Upper lobe of right lung (tissue), 1 donor: ENCODE results near the gene GALNTL6. TPM values are rescaled to one million over a fixed set of nuclear protein-coding genes. Genes with fewer than 3 reads are reported as not detected.
A peak's percentile ranks its signal among the peaks of the same experiment; 100 is the strongest.

ENCODE experiments used
- ATAC-seq: fragments of 200-7000 bp; cut with Tn5 transposase; one replicate; pipeline ENCODE4 v1.9.1; 2020; ENCODE audit warnings: mild to moderate bottlenecking, moderate library complexity
- DNase-seq: peaks from one replicate; pipeline ENCODE4 v3.0.0-alpha.2; 2020
- H3K27ac ChIP-seq: fragments of 200-600 bp; one replicate; pipeline ENCODE4 v1.8.0; 2022
- H3K27me3 ChIP-seq: fragments of 200-600 bp; one replicate; pipeline ENCODE4 v1.8.0; 2022; ENCODE audit warnings: mild to moderate bottlenecking
- H3K36me3 ChIP-seq: fragments of 200-600 bp; one replicate; pipeline ENCODE4 v1.8.0; 2022
- H3K4me1 ChIP-seq: fragments of 200-600 bp; one replicate; pipeline ENCODE4 v1.8.0; 2022
- H3K4me3 ChIP-seq: fragments of 200-600 bp; one replicate; pipeline ENCODE4 v1.8.0; 2022; ENCODE audit warnings: mild to moderate bottlenecking
- H3K9me3 ChIP-seq: fragments of 200-600 bp; one replicate; pipeline ENCODE4 v1.8.0; 2022
- CTCF ChIP-seq: fragments of 200-600 bp; IDR thresholded peaks from one replicate; pipeline ENCODE4 v1.8.0; 2022; ENCODE audit warnings: antibody characterized with exemption
- intact Hi-C: fragments of 100-400 bp; cut with DNase I; formaldehyde crosslinking; loops from one replicate; pipeline ENCODE4 v1.11.0; 2022
- total RNA-seq: library from RNA; stranded (reverse); fragmentation: NEBNext Ultra II Directional; extraction: Animal tissue kit (Norgen Biotek cat#: 25700); gene quantifications from one replicate; pipeline ENCODE4 v1.2.1, GENCODE V29; 2021
- donor health status: DM: no; HTN: yes; CAD: no; lungs with severe emphysema.

The GALNTL6 gene
- total RNA-seq, 1 donor from 2014 or later: 0.20 TPM

- H3K9me3 ChIP-seq: no peaks in the 10 kb centered on the region
- ATAC-seq: no peak
- intact Hi-C loops: no loop called here
- peak overlapping the region; percentile 24 for H3K27ac ChIP-seq
- no peaks in the 10 kb centered on the region for H3K36me3 ChIP-seq
- TF ChIP-seq CTCF: no peak
- no peaks in the 10 kb centered on the region for H3K4me1 ChIP-seq
- no peaks in the 10 kb centered on the region for H3K27me3 ChIP-seq
- no peak overlapping the region for H3K4me3 ChIP-seq
- DNase-seq: no peak
Observed at GRCh38 chr4:172979332-172979731, 1166.1 kb downstream of the GALNTL6 start.

- H3K9me3 ChIP-seq: no peaks in the 10 kb centered on the region
- TF ChIP-seq CTCF: no peak
- H3K27ac ChIP-seq: no peak overlapping the region
- intact Hi-C loops: no loop called here
- H3K36me3 ChIP-seq: no peaks in the 10 kb centered on the region
- ATAC-seq: no peak
- no peak overlapping the region for H3K4me3 ChIP-seq
- no peaks in the 10 kb centered on the region for H3K4me1 ChIP-seq
- H3K27me3 ChIP-seq: no peaks in the 10 kb centered on the region
- no peak for DNase-seq
Observed at GRCh38 chr4:172980219-172980618, 1167.0 kb downstream of the GALNTL6 start.

- no peak for TF ChIP-seq CTCF
- intact Hi-C loops: no loop called here
- H3K4me3 ChIP-seq: no peak overlapping the region
- H3K27ac ChIP-seq: no peak overlapping the region
- no peaks in the 10 kb centered on the region for H3K4me1 ChIP-seq
- ATAC-seq: no peak
- no peak for DNase-seq
- no peaks in the 10 kb centered on the region for H3K36me3 ChIP-seq
- no peaks in the 10 kb centered on the region for H3K9me3 ChIP-seq
- no peaks in the 10 kb centered on the region for H3K27me3 ChIP-seq
Observed at GRCh38 chr4:172982151-172982590, 1169.0 kb downstream of the GALNTL6 start.

- no peak overlapping the region for H3K27ac ChIP-seq
- no peak for ATAC-seq
- no peak for TF ChIP-seq CTCF
Observed at GRCh38 chr4:172983014-172983413, 1169.8 kb downstream of the GALNTL6 start.

GRCh38 chr4:172983631-172984030, 1170.4 kb downstream of the GALNTL6 start:
- H3K9me3 ChIP-seq: no peaks in the 10 kb centered on the region
- H3K27ac ChIP-seq: no peak overlapping the region
- H3K4me3 ChIP-seq: no peak overlapping the region
- ATAC-seq: no peak
- no peak for TF ChIP-seq CTCF
- H3K4me1 ChIP-seq: no peaks in the 10 kb centered on the region
- intact Hi-C loops: no loop called here
- no peaks in the 10 kb centered on the region for H3K27me3 ChIP-seq
- no peak for DNase-seq
- no peaks in the 10 kb centered on the region for H3K36me3 ChIP-seq

More at GRCh38 chr4:172983014-172983413, 1169.8 kb downstream of the GALNTL6 start:
- Histone ChIP-seq H3K27me3 (no peaks in the 10 kb centered on the region), H3K4me1 (no peaks in the 10 kb centered on the region), H3K4me3 (no peak overlapping the region), H3K9me3 (no peaks in the 10 kb centered on the region), H3K36me3 (no peaks in the 10 kb centered on the region)
- intact Hi-C loops: no loop called here
- no peak for DNase-seq

- intact Hi-C loops: no loop called here
- H3K27me3 ChIP-seq: no peaks in the 10 kb centered on the region
- no peak for TF ChIP-seq CTCF
- no peaks in the 10 kb centered on the region for H3K4me1 ChIP-seq
- no peak overlapping the region for H3K27ac ChIP-seq
- H3K4me3 ChIP-seq: no peak overlapping the region
- H3K9me3 ChIP-seq: no peaks in the 10 kb centered on the region
- DNase-seq: no peak
- no peaks in the 10 kb centered on the region for H3K36me3 ChIP-seq
- no peak for ATAC-seq
Observed at GRCh38 chr4:172985552-172985951, 1172.3 kb downstream of the GALNTL6 start.
